Fibroblast of gingiva (primary cell): ENCODE measurements around the gene MORC4.
A peak's percentile ranks its signal among the peaks of the same experiment; 100 is the strongest.

Source experiments
- DNase-seq: peaks from one replicate; pipeline ENCODE4 v3.0.0-alpha.2; 2011; ENCODE audit warnings: low read depth

The MORC4 gene

DNA sequence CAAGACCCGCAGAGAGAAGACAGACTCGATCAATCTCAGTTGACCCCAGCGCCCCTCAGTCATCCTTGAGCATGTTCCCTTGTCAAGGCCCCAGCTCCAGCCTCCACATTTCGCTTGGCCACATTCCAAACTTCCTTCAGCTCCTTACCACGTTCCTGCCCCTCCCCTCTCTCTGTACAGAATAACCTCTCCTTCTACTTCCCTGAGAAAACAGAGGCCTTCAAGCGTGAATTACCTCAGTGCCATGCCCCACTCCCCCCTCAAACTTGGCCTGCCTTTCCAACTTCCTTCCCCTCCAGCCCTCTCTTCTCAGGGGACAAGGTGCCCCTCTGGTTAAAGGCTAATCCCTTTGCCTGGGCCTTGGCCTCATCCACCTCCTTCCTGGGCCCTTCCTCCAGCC is 93.7 kb downstream of the MORC4 start:
- no peak for DNase-seq

DNA sequence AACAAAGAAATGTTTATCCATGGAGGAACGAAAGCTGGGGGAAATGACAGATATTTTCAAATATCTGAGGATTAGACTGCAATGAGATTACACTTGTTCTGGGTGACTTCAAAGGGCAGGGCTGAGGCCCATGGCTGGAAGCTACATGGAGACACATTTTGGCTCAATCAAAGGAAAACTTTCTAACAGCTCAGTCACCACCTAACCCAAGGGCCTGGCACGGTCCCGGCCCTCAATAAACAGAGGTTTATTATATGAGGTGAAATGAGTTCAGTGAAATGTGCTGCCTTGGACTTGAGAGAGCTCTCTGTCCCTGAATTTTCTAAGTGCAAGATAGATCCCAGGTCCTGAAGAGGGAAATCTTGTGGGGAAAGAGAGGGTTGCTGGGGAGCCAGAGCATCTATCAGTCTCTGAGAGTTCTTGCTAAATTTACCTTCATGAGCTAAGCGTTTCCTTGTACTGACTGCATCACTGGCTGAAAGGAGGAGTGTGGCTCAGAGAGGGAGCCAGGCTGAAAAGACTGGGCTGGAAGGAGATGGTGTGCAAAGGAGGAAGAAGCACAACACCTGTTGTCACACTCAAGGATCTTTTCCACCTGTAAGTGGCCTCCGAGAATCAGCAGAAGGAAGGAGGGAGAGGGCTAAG is 94.8 kb downstream of the MORC4 start:
- no peak for DNase-seq

DNA sequence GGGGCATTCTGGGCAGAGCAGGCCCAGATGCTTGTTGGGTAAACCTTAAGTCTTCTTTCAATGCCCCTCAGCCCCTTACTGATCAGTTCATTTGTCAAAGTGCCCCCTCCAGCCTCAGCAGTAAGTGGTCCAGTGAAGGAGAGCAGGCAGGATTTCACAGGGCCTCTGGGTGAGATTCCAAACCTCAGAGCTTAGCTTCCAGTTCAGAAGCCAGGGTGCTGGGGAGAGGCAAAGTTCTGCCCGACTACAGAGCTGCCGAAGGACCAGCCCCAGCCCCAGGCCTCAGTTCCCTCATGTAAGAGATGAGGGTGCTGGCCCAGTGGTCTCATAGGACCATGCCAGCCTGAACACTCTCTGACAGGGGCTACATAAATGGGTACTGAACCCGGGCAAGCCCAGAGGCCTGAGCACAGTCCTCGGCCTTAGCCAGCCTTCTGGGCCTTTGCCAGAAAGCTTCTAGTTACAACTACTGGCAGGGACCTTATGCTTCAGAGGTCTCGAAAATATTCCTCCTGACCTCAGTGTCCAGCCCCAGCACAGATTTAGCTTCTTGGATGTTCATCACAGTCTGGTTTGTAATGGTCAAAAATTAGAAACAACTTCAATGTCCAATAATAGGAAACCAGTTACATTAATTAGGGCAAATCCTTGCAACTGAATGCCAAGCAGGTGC is 96.0 kb downstream of the MORC4 start:
- DNase-seq, result no peak

DNA sequence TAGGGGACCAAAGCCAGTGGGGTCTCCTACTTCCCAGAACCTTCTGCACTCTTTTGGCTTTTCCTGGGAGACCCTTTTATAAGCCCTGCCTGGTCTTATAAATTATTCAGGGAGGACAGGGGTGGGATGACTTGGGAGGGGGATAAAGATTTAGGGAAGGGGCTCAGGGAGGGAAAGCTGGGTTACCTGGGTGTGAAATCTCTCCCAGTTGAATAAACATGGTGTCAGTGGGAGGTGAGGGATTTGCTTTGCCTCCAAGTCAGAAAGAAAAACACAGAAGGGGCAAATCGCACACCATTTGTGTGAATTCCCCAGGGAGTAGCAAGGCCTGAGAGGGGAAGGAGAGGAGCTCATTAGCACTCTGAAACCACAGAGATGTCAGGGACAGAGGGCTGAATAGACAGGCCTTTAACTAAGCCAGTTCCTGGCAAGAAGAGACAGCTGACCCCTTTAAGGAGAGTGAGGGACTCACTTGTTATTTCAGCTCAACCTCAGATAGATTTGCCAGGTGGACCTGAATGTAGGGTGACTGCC is 96.7 kb downstream of the MORC4 start, which contains the start of gene RIPPLY1:
TSS of gene RIPPLY1 (minus strand) at position 51 of the 534 bp plus-strand sequence. CDS start 54 bp downstream, outside the sequence.
- DNase-seq, result no peak

DNA sequence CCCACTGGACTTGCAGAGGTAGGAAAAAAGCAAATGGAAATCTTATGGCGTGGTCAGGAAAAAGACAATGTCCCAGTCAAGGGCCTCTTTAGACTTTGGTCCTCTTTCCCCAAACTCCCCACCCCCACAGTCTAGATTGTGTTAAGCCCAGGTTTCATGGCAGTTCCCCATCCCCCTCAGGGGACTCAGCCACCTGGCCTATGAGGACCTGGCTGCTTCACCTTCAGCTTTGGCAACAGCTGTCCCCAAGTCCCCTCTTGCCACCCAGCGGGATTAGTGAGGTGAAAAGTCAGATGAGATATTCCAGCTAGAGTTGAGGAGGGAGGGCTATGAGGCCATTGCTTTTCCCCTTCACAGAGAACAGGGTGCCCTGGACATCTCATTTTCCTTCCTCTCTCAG is 97.3 kb downstream of the MORC4 start:
- no peak for DNase-seq

DNA sequence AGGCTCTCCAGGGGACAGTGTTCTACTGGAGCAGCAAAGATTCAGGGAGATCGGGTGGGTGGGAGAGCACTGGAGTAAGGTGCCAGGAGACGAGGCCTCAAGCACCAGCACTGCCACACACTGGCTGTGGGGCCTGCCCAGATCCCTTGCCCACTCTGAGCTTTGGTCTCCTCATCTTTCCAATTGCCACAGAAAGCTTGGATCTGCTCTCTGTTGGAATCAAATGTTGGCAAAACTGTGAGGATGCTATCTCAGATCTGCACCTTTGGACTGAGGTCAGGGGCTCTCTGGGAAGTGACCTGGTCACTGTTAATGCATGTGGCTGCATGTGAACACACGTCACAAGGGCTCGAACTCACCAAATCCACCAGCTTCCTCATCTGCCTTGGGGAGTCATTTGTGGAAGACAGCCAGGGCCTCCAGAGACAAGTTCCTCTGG is 98.2 kb downstream of the MORC4 start:
- no peak for DNase-seq

DNA sequence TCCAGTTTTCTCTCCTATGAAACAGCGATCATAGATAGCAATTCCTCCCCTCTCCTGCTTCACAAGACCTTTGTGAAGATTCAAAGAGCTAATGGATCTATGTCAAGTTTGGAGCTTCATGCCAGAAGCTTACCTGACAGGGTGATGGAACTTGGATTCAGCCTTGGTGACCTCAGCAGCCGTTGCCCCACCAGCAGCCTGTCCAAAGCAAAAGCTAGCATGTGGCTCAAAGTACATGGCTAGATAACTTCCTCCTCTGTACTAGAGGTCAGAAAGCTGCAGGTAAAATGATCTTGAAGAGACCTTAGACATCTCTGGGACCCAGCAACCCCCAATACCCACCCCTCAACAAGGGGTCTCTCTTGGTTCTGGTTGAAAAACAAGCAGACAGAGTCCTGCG is 98.7 kb downstream of the MORC4 start:
- DNase-seq, result no peak

DNA sequence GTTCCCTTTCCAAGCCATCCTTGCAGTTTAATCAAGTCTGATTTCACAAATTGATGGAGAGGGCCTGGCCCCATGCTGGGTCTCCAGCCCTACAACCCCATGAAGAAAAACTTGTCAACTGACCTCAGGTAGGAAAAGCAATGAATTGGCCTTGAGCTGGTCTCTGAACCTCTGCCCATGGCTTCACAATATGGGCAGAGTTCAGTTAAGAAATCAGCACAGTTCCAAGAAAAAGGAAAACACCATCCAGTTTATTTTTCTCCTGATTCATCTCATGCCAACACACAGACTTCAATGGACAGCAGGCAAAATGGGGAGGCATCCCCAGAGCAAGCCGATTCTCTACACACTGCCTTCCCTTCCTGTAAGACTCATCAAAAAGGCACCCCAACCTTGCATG is 100.2 kb downstream of the MORC4 start:
- DNase-seq, result no peak

DNA sequence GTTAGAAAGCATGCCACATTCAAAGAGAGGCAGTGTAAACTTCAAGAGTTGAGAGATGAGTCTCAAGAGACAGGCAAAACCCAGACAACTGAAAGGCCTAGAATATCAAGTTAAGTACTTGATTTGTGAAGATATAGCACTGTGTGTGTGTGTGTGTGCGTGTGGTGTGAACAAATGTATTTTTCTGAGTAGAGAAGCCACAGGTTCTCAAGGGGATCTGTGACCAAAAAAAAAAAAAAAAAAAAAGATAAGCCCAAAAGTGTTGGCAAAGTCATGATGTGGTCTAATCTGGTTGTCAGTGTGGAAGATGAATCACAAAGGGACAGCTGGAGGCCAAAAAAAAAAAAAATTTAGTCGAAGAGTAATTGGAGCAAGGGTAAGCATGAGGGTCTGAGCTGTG is 100.7 kb downstream of the MORC4 start:
- no peak for DNase-seq

DNA sequence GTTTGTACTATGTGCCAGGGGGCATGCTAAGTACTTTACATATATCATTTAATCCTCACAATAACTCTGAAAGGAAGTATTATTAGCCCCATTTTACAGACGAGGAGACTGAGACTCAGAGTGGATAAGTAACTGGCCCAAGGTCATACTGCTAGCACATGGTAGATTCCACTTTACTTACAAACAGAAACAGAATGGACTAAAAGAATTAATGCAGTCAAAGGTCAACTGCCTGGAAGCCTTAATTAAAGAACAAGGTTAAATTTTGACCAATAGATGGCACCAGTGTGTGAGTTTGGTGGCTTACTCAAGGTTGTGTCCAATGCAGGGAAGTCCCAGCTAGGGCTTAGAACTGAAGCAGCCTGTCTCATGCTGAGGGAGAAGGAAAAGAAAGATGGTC is 101.5 kb downstream of the MORC4 start:
- peak; percentile 38 for DNase-seq

DNA sequence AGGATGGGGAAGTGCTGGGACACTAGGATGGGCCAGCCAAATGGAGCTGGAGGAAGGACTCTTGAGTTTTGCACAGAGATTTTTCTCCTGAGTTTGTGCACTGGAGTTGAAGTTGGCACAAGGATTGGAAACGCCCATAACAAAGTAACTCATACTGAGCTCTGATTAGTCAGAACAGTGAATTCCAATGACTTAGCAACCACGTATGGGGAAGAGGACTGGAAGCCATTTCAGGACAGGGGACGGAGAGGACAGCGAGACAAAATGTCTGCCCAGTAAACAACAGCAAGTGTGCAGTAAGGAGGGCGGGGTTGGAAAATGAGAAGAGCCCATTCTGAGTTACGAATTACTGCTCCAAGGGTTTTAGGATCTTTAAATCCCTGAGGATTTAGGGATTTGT is 102.8 kb downstream of the MORC4 start:
- DNase-seq, result peak; percentile 32

DNA sequence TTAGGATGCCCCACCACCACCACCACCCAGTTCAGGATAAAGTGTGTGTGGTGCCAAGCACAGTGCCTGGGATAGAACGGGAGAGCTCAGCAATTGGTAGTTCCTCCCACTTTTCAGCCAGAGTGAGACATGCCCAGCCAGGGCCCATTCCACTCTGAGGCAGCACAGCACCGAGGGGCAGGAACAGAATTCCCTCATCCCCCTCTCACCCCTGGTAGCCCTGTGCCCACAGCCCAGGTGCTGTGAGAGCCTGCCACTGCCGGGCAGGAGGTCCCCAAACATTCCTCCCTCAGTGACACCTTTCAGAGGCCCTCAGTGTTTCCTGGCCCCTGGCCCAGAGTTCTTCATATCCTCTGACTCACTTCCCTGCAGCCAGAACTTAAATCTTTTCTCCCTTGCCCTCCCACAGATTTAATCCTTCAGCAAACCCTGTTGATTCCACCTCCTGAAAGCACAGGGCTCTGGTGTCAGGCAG is 105.0 kb downstream of the MORC4 start:
- DNase-seq, result peak; percentile 40

DNA sequence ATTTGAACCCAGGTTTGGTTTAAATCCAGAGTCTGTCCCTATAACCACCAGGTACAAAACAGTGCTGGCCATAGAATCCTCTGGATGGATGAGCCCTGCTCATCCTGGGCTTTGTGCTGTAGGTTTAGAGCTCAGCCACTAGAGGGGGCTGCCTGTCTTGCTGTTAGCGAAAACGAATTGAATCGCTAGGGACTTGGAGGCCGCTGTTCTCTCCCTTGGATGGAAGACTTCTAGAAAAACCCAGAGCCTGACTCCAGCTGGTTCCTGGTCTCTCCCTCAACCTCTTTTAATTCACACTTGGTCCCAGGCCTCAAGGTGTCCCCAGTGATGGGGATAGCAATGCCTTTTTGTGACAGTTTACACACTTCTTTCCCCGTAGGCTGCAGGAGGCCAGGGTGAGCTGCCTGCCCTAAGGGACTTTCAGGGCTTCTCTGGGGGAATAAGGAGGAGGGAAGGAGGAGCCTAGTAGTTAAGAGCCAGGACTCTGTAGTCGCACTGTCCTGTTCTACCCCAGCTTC is 105.6 kb downstream of the MORC4 start:
- DNase-seq, result peak; percentile 66

DNA sequence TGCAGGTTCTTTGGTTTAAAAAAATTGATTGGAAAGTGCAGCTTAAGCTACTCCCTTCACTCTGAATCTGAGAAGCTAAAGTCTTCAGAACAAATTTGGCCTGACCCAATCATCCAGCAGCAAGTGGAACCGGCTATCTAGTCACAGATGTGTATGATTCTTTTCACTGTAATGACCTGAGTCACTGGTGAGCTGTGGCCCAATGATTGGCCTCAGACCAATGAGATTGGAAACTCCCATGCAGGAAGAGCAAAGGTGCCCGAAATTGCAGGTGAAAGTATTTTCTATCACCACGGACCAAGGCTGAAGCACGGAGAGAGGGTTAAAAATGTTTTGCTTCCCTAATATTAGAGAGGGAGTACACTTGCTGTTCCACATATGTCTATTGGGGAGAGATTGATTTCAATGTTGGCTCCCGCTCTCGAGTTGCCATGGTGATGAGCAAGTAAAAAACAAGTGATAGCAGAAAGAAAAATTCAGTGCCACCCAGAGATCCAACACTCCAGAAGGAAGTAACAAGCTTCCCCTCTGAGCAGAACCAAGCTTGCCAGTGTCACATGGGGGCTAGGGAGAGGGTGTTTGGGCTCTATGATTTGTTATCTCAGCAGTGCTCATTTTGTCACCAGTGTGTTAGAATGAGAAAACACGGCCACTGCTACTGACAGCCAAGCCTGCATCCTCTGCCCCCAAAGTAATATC is 108.1 kb downstream of the MORC4 start:
- DNase-seq, result peak; percentile 13
